Measurements from ENCODE around the gene ZFC3H1.

DNA sequence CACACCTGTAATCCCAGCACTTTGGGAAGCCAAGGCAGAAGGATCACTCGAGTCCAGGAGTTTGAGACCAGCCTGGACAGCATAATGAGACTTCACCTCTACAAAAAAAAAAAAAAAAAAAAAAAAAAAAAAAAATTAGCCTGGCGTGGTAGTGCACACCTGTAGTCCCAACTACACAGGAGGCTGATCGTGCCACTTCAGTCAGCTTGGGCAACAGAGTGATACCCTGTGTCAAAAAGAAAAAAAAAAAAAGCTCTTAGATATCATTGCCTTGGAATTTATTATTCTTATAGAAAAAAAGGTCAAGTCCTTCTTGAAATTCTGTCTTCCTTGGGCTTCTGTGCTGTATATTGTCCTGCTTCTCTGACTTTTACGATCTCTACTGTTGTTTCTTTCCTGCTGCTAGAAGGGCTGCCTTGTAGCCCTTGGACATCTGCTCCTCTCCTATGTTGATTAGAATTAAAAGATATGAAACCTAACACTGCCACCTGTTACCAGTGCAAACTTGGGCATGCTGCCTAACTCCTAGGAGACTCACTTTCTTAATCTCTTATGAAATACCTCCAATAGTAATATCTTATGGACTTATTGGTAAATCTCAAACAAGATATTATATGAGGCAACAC, 28.0 kb upstream of the ZFC3H1 start:
- TF ChIP-seq, protein P1, sequence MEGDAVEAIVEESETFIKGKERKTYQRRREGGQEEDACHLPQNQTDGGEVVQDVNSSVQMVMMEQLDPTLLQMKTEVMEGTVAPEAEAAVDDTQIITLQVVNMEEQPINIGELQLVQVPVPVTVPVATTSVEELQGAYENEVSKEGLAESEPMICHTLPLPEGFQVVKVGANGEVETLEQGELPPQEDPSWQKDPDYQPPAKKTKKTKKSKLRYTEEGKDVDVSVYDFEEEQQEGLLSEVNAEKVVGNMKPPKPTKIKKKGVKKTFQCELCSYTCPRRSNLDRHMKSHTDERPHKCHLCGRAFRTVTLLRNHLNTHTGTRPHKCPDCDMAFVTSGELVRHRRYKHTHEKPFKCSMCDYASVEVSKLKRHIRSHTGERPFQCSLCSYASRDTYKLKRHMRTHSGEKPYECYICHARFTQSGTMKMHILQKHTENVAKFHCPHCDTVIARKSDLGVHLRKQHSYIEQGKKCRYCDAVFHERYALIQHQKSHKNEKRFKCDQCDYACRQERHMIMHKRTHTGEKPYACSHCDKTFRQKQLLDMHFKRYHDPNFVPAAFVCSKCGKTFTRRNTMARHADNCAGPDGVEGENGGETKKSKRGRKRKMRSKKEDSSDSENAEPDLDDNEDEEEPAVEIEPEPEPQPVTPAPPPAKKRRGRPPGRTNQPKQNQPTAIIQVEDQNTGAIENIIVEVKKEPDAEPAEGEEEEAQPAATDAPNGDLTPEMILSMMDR (IDR thresholded peaks at IDR 0.05; ENCODE audit: insufficient read depth, low read length): no peak
- TF ChIP-seq POLR2AphosphoS5 (IDR thresholded peaks at IDR 0.05; ENCODE audit: low read depth): no peak

Data from HL-60 (cell line).